Activated T-cell treated with anti-CD3 and anti-CD28 coated beads, Interleukin-2, amount 50 U/mL, for 24 hours (primary cell): ENCODE data around the gene LAMP1.
A peak's percentile ranks its signal among the peaks of the same experiment; 100 is the strongest.
"Not testable (repeated sequence)": the region's sequence is repeated elsewhere in the genome, so short reads cannot be mapped to it uniquely, and the experiment has no call there.

Experiments
- DNase-seq: peaks from one replicate; pipeline ENCODE4 v3.0.0-alpha.2; 2020
- H3K27ac Mint-ChIP-seq: 2 replicates; pipeline ENCODE4 v1.8.0; 2020; ENCODE audit warnings: mild to moderate bottlenecking, mixed read lengths
- H3K27me3 Mint-ChIP-seq: 2 replicates; pipeline ENCODE4 v1.8.0; 2020; ENCODE audit warnings: mixed read lengths
- H3K36me3 Mint-ChIP-seq: 2 replicates; pipeline ENCODE4 v1.8.0; 2020; ENCODE audit warnings: low read depth, mixed read lengths
- H3K4me1 Mint-ChIP-seq: 2 replicates; pipeline ENCODE4 v1.8.0; 2020; ENCODE audit warnings: low read depth, mixed read lengths
- H3K4me3 Mint-ChIP-seq: 2 replicates; pipeline ENCODE4 v1.8.0; 2020; ENCODE audit warnings: mild to moderate bottlenecking, moderate library complexity, mixed read lengths
- H3K9me3 Mint-ChIP-seq: 2 replicates; pipeline ENCODE4 v1.8.0; 2020; ENCODE audit warnings: mixed read lengths

Gene LAMP1

DNA sequence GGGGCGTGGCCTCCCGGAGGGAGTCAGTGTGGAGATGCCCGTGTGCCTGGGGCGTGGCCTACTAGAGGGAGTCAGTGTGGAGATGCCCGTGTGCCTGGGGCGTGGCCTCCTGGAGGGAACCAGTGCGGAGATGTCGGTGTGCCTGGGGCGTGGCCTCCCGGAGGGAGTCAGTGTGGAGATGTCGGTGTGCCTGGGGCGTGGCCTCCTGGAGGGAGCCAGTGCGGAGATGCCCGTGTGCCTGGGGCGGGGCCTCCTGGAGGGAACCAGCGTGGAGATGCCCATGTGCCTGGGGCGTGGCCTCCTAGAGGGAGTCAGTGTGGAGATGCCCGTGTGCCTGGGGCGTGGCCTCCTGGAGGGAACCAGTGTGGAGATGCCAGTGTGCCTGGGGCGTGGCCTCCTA, 17.1 kb downstream of the LAMP1 start:
- H3K4me1 Mint-ChIP-seq, H3K27ac Mint-ChIP-seq, H3K4me3 Mint-ChIP-seq, H3K27me3 Mint-ChIP-seq, DNase-seq, H3K9me3 Mint-ChIP-seq: not testable (repeated sequence)
- H3K36me3 Mint-ChIP-seq, result peaks cover 67% of the 10 kb centered on the region

GRCh38 chr13:113314895-113315470, 17.9 kb downstream of the LAMP1 start:
- H3K4me3 Mint-ChIP-seq, H3K9me3 Mint-ChIP-seq, DNase-seq, H3K27me3 Mint-ChIP-seq, H3K4me1 Mint-ChIP-seq: not testable (repeated sequence)
- H3K27ac Mint-ChIP-seq, result peak overlapping the region; percentile 40
- H3K36me3 Mint-ChIP-seq, result peaks cover 69% of the 10 kb centered on the region

DNA sequence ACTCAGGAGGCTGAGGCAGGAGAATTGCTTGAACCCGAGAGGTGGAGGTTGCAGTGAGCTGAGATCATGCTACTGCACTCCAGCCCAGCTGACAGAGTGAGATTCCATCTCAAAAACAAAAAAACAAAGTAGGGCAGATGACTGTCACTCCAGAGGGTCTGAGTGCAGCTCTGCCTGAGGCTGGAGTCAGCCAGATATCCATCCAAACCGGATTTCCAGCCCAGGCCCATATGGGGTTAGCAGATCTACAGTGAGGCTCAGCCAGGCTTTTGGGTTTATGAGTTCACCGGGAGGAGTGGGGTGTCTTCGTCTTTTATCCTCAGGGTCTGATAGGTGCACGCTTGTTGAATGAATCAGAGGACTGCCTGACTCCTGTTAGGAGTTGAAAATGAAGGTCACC, 19.0 kb downstream of the LAMP1 start:
- Mint-ChIP-seq H3K9me3 (no peaks in the 10 kb centered on the region), H3K27ac (no peak overlapping the region), H3K4me1 (peaks cover 3% of the 10 kb centered on the region), H3K27me3 (no peaks in the 10 kb centered on the region), H3K36me3 (peaks cover 71% of the 10 kb centered on the region), H3K4me3 (no peak overlapping the region)
- no peak for DNase-seq

DNA sequence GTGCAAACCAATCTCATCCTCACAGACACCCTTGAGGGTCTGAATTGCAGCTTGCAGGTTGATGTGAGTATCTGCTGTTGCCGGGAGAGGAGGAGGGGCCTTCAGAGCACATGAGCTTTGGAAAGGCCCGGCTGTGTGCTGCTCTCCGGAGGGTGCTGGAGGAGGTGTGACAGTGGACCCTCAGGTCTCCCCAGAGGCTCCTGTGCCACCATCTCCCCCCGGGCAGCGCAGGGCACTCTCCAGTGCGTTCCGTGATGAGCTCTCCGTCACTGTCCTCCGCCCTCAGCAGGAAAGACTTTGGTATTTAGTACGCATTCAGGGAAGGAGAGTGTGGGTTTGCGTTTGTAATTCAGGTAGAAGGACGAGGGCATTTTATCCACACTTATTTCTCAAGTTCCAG, 20.0 kb downstream of the LAMP1 start:
- DNase-seq, result no peak
- Mint-ChIP-seq H3K36me3 (peaks cover 71% of the 10 kb centered on the region), H3K27ac (no peak overlapping the region), H3K4me1 (peaks cover 3% of the 10 kb centered on the region), H3K27me3 (no peaks in the 10 kb centered on the region), H3K4me3 (no peak overlapping the region), H3K9me3 (no peaks in the 10 kb centered on the region)

DNA sequence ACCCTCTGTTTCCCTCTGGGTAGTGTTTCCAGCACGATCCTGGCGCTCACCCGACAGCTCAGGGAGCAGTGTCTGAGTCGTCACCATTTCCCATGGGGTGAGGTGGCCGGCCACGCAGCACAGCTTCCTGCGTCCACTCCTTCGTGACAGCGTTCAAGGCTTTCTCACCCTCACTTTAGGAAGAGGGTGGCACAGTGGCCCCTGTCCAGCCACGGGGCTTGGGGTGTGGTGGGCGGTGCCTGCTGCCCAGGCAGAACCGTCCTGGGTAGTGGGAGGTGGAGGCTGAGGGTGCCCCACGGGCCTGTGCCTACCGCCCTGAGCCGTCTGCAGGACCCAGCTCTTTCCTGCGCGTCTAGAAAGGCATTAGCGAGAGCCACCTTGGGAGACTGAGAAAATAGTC, 21.9 kb downstream of the LAMP1 start:
- Mint-ChIP-seq H3K4me1 (peaks cover 3% of the 10 kb centered on the region), H3K4me3 (no peak overlapping the region), H3K36me3 (peaks cover 74% of the 10 kb centered on the region), H3K27ac (no peak overlapping the region), H3K27me3 (no peaks in the 10 kb centered on the region), H3K9me3 (no peaks in the 10 kb centered on the region)
- DNase-seq, result no peak

DNA sequence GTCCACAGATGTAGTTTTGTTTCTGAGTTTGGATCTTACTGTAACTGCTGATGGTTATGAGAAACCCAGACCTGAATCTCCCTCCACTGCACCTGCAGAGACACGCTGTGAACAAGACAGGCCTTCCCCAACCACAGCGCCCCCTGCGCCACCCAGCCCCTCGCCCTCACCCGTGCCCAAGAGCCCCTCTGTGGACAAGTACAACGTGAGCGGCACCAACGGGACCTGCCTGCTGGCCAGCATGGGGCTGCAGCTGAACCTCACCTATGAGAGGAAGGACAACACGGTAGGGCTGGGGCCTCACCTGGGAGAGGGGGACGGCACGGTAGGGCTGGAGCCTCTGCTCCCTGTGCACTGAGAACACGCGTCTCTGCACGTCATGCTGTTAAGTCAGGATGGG, 22.3 kb downstream of the LAMP1 start:
- Mint-ChIP-seq H3K9me3 (no peaks in the 10 kb centered on the region), H3K27ac (no peak overlapping the region), H3K4me3 (no peak overlapping the region), H3K36me3 (peaks cover 79% of the 10 kb centered on the region), H3K27me3 (no peaks in the 10 kb centered on the region), H3K4me1 (peaks cover 3% of the 10 kb centered on the region)
- DNase-seq, result no peak

DNA sequence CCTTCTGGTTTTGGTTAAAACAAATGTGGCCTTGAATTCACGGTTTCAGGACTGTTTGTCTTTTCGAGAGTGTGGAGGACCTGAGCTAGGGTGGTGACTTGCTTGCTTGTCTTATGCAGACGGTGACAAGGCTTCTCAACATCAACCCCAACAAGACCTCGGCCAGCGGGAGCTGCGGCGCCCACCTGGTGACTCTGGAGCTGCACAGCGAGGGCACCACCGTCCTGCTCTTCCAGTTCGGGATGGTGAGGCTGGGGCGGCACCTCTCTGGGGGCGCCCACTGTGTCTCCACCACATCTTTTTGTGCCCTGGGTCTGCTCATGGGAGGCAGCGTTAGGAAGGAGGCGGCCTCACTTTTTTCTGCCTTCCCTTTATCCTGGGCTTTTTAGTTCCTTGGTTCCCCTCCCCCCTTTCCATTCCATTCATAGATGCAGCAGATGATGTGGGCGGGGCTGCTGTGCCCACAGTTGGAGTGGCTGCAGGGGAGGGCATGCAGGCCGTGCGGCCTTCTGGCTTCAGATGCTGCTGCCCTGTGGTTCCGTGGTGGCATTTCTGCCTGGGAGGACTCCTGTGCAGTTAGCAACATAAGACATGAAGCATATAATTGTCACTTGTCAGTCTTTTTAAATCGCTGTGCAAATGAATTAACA, 23.3 kb downstream of the LAMP1 start:
- no peaks in the 10 kb centered on the region for H3K9me3 Mint-ChIP-seq
- no peaks in the 10 kb centered on the region for H3K27me3 Mint-ChIP-seq
- H3K4me3 Mint-ChIP-seq, result no peak overlapping the region
- H3K36me3 Mint-ChIP-seq, result peaks cover 83% of the 10 kb centered on the region
- H3K27ac Mint-ChIP-seq, result peak overlapping the region; percentile 41
- no peak for DNase-seq
- H3K4me1 Mint-ChIP-seq, result no peaks in the 10 kb centered on the region

DNA sequence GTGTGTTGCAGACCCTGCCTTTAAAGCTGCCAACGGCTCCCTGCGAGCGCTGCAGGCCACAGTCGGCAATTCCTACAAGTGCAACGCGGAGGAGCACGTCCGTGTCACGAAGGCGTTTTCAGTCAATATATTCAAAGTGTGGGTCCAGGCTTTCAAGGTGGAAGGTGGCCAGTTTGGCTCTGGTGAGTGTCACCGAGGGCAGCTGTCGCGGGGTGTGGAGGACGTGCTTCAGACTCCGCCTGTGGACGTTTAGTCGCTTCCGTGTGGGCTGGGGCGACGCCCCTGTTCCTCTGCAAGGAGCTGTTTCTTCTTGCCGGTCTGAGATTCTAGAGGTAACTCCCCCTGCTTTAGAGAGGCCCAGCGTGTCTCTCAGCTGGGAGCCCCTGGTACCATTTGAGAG, 24.5 kb downstream of the LAMP1 start:
- no peaks in the 10 kb centered on the region for H3K4me1 Mint-ChIP-seq
- no peaks in the 10 kb centered on the region for H3K27me3 Mint-ChIP-seq
- no peak overlapping the region for H3K27ac Mint-ChIP-seq
- no peak for DNase-seq
- no peak overlapping the region for H3K4me3 Mint-ChIP-seq
- H3K9me3 Mint-ChIP-seq, result no peaks in the 10 kb centered on the region
- H3K36me3 Mint-ChIP-seq, result peaks cover 80% of the 10 kb centered on the region

GRCh38 chr13:113322043-113322461, 25.0 kb downstream of the LAMP1 start:
- Mint-ChIP-seq H3K4me1 (no peaks in the 10 kb centered on the region), H3K4me3 (no peak overlapping the region), H3K27me3 (no peaks in the 10 kb centered on the region), H3K36me3 (peaks cover 75% of the 10 kb centered on the region), H3K27ac (no peak overlapping the region), H3K9me3 (no peaks in the 10 kb centered on the region)
- DNase-seq, result no peak

DNA sequence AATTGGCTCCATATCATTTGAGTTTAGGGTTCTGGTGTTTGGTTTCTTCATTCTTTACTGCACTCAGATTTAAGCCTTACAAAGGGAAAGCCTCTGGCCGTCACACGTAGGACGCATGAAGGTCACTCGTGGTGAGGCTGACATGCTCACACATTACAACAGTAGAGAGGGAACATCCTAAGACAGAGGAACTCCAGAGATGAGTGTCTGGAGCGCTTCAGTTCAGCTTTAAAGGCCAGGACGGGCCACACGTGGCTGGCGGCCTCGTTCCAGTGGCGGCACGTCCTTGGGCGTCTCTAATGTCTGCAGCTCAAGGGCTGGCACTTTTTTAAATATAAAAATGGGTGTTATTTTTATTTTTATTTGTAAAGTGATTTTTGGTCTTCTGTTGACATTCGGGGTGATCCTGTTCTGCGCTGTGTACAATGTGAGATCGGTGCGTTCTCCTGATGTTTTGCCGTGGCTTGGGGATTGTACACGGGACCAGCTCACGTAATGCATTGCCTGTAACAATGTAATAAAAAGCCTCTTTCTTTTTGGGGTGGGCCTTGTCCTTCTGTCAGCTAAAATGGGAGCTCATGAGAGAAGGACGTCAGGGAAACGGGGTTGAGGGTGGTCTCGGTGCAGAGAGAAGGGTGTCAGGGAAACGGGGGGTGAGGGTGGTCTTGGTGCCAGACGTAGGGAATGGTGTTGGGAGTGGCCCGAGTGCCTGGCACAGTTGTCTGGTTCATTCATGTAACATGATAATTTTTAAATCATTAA, 26.0 kb downstream of the LAMP1 start:
- H3K4me1 Mint-ChIP-seq, result no peaks in the 10 kb centered on the region
- no peaks in the 10 kb centered on the region for H3K27me3 Mint-ChIP-seq
- H3K9me3 Mint-ChIP-seq, result no peaks in the 10 kb centered on the region
- peaks cover 66% of the 10 kb centered on the region for H3K36me3 Mint-ChIP-seq
- DNase-seq, result no peak
- no peak overlapping the region for H3K27ac Mint-ChIP-seq
- H3K4me3 Mint-ChIP-seq, result no peak overlapping the region

DNA sequence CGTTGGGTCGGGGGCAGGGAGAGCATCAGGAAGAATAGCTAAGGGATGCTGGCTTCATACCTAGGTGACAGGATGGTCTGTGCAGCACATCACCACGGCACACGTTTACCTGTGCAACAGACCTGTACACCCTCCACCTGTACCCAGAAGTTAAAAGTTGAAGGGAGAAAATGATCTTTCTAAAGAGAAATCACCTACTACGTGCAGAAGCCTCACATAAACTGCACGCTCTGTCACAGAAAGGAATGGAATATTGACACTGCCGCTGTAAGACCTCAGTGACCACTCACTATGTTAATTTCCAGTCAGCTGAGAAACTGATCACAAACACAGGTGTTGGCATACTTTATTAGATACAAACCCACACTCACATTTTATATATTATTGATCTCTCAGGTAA, 26.8 kb downstream of the LAMP1 start:
- Mint-ChIP-seq H3K36me3 (peaks cover 59% of the 10 kb centered on the region), H3K27ac (no peak overlapping the region), H3K27me3 (no peaks in the 10 kb centered on the region), H3K4me1 (no peaks in the 10 kb centered on the region), H3K9me3 (no peaks in the 10 kb centered on the region), H3K4me3 (no peak overlapping the region)
- DNase-seq, result no peak

GRCh38 chr13:113324398-113324797, 27.4 kb downstream of the LAMP1 start:
- no peaks in the 10 kb centered on the region for H3K27me3 Mint-ChIP-seq
- H3K27ac Mint-ChIP-seq, result no peak overlapping the region
- peaks cover 56% of the 10 kb centered on the region for H3K36me3 Mint-ChIP-seq

DNA sequence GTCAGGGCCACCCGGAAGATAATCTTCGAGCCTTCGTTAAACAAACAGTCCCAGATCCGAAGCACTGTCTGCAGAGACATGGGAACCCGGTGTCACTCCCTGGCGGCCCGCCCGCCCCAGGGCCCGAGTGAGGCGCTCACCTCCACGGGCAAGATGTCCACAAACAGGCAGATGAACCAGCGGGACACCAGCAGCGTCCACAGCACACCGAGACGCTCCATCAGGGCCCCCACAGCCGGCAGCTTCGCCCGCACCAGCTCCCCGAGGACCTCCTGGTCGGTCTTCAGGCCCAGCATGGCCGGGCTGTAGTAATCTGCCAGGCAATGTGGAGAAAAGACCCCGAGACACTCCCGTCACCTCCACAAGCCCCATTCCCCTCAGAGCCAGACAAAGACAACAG, 28.7 kb downstream of the LAMP1 start:
- no peak overlapping the region for H3K27ac Mint-ChIP-seq
- DNase-seq, result no peak
- no peak overlapping the region for H3K4me3 Mint-ChIP-seq
- H3K36me3 Mint-ChIP-seq, result peaks cover 43% of the 10 kb centered on the region
- H3K4me1 Mint-ChIP-seq, result no peaks in the 10 kb centered on the region
- no peaks in the 10 kb centered on the region for H3K27me3 Mint-ChIP-seq
- H3K9me3 Mint-ChIP-seq, result no peaks in the 10 kb centered on the region

More at GRCh38 chr13:113324398-113324797, 27.4 kb downstream of the LAMP1 start:
- Mint-ChIP-seq H3K4me1 (no peaks in the 10 kb centered on the region), H3K9me3 (no peaks in the 10 kb centered on the region), H3K4me3 (no peak overlapping the region)
- DNase-seq, result no peak

- H3K27ac Mint-ChIP-seq, result no peak overlapping the region
- H3K36me3 Mint-ChIP-seq, result peaks cover 27% of the 10 kb centered on the region
- no peak for DNase-seq
- H3K4me3 Mint-ChIP-seq, result no peak overlapping the region
- H3K4me1 Mint-ChIP-seq, result no peaks in the 10 kb centered on the region
- H3K9me3 Mint-ChIP-seq, result no peaks in the 10 kb centered on the region
- no peaks in the 10 kb centered on the region for H3K27me3 Mint-ChIP-seq
Observed at GRCh38 chr13:113327391-113327765, 30.3 kb downstream of the LAMP1 start.

- H3K4me1 Mint-ChIP-seq, result no peaks in the 10 kb centered on the region
- DNase-seq, result no peak
- H3K9me3 Mint-ChIP-seq, result no peaks in the 10 kb centered on the region
- H3K27me3 Mint-ChIP-seq, result no peaks in the 10 kb centered on the region
- H3K36me3 Mint-ChIP-seq, result peaks cover 23% of the 10 kb centered on the region
- no peak overlapping the region for H3K4me3 Mint-ChIP-seq
- H3K27ac Mint-ChIP-seq, result no peak overlapping the region
Observed at GRCh38 chr13:113327766-113328471, 30.9 kb downstream of the LAMP1 start.
